HG03095 (cell line): Measurements from ENCODE around the gene ARID1B.

Experiments
- ATAC-seq: cut with Tn5 transposase; IDR thresholded peaks from one replicate; pipeline ENCODE4 v1.9.1; 2021; ENCODE audit warnings: moderate library complexity; ENCODE audit not compliant: unreplicated experiment

Gene ARID1B

DNA sequence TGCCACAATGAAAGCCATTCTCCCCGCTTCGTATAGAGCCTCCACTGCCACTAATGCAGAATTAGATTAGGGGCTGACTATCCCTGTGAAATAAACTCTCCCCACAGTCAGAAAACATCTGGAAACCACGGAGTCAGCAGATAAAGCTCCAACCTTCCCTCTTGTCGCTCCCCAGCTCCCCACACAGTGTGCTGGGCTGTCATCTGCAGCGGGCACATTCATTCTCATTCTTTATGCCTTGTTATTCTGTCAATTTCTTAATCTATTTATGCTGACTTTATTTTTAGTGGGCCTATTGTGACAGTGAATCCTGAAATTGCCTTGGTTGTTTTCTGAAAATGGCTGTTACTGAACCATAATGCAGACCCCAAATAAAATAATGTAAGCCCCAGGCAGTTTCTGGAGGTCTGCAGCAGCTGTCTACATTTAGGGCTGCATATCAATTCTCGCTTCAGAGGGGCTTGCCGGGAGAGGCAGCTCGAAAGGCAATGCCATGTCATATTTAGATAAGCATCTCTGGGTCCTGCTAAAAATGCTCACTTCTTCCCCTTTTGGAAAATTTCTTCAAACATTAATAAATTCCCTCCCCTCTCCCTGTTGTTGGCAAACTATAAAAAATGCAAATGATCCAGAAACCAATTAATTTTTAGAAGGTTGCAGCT is 474.5 kb downstream of the ARID1B start:
- no peak for ATAC-seq

- no peak for ATAC-seq
Observed at GRCh38 chr6:157253017-157253416, 475.8 kb downstream of the ARID1B start.

- no peak for ATAC-seq
Observed at GRCh38 chr6:157253699-157254098, 476.5 kb downstream of the ARID1B start.

GRCh38 chr6:157254538-157254937 is 477.4 kb downstream of the ARID1B start:
- no peak for ATAC-seq

DNA sequence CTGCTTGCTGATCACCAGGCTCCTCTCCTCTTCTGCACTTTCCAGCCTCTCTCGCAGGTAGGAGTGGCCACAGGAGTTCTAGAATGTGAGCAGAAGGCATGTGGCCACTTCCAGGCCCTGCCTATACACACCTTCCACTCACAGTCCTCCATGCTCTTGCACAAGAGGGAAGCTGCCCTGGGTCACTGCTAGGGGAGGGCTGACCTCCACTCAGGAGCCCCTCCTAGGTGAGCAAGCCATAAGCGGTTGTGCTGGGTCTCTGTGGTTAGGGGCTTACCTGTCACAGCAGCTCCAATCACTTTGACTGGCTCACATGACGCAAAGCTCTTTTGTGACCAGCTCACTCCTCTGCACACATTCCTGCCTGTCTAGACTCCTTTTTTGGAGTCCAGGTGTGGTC is 477.9 kb downstream of the ARID1B start:
- no peak for ATAC-seq

DNA sequence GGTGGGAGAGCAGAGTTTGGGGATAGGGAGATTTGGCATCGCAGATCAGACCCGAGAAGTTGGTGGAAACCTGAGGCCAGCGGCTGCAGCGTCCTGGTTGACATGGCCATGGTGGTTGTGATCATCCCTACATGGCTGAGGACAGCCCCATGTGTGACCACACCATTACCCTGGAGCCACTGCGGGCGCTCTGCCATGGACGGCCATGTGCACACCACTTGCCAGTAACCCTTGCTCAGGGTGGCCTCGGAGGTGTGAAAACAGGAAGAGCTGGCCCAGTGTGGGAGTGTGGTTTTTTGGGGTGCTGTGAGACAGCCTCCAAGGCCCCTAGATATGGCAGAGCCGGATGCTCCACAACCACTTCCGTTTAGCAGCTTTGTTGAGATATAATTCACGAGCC is 481.7 kb downstream of the ARID1B start:
- no peak for ATAC-seq

- ATAC-seq = no peak
Observed at GRCh38 chr6:157259443-157259842, 482.3 kb downstream of the ARID1B start.
